ENCODE data around the gene PORCN.

- no peak for TF ChIP-seq CTCF (IDR thresholded peaks at IDR 0.05)
- TF ChIP-seq POLR2A (IDR thresholded peaks at IDR 0.05): no peak
Observed at GRCh38 chrX:48475296-48475695, 33.5 kb upstream of the PORCN start.

Data from right lobe of liver (tissue), 4 donors.